ENCODE measurements around the gene CRYBG3.

The CRYBG3 gene

DNA sequence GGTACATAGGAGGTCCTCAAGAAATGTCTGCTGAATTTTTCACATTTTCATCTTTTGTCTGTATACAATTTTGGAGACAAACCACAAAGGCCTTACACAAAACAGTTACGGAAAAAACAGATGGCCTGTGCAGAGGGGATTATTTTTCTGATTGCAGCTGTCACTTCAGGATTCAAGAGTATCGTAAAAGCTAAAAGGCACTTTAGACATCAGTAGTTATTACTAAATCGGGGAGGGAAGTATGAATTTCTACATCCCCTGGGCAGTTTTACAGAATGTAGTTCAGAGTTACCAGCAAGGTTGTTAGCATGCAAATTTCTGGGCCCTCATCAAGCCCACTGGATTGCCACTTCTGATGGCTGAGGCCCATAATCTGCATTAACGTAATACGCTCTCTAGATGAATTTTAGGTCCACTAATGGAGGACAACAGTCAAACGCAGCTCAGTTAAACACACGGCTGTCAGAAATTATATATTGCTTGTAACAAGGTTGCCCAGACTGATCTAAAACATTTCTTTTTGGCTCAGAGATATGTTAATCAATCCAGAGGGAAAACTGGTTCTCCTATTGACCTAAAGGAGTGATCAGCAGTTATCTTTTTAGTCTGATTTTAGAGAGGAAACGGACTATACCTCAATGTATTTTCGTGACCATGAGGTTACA is 149.3 kb downstream of the CRYBG3 start:
- 96% methylated on average over 7 of the region's 9 CpGs for WGBS, 2 experiments (ENCODE audit: insufficient coverage in 2 of 2)
- H3K4me1 ChIP-seq (ENCODE audit: control insufficient read depth, insufficient read depth, low read length, poor library complexity, severe bottlenecking): peaks cover 8% of the 10 kb centered on the region
- peaks cover 13% of the 10 kb centered on the region for H3K36me3 ChIP-seq (ENCODE audit: control insufficient read depth, insufficient read depth, low read length)
- peak overlapping the region; percentile 47 for H3K4me3 ChIP-seq (ENCODE audit: extremely low read depth, insufficient read depth, low read length, poor library complexity, severe bottlenecking)
- H3K9me3 ChIP-seq (ENCODE audit: control insufficient read depth, low read length): no peaks in the 10 kb centered on the region
- no peak overlapping the region for H3K27ac ChIP-seq (ENCODE audit: low read depth, low read length, severe bottlenecking)

- H3K9me3 ChIP-seq (ENCODE audit: control insufficient read depth, low read length): no peaks in the 10 kb centered on the region
- peaks cover 5% of the 10 kb centered on the region for H3K36me3 ChIP-seq (ENCODE audit: control insufficient read depth, insufficient read depth, low read length)
- peak within 1 kb of the TSS; percentile 47 for H3K4me3 ChIP-seq (ENCODE audit: extremely low read depth, insufficient read depth, low read length, poor library complexity, severe bottlenecking)
- WGBS, 2 experiments (ENCODE audit: insufficient coverage in 2 of 2): 1 to 4% methylated on average over 46 to 66 of the region's 82 CpGs
- peaks cover 8% of the 10 kb centered on the region for H3K4me1 ChIP-seq (ENCODE audit: control insufficient read depth, insufficient read depth, low read length, poor library complexity, severe bottlenecking)
- no peak within 1 kb of the TSS for H3K27ac ChIP-seq (ENCODE audit: low read depth, low read length, severe bottlenecking)
These were observed 150.1 kb downstream of the CRYBG3 start, which contains the start of gene RIOX2 for GRCh38 chr3:97971679-97972567. RIOX2 (minus strand) TSS chr3:97972431; CDS start chr3:97967593, 4,838 bp downstream.

GRCh38 chr3:97972976-97973375 is 151.2 kb downstream of the CRYBG3 start:
- Histone ChIP-seq H3K36me3 (ENCODE audit: control insufficient read depth, insufficient read depth, low read length) (no peaks in the 10 kb centered on the region), H3K4me3 (ENCODE audit: extremely low read depth, insufficient read depth, low read length, poor library complexity, severe bottlenecking) (peak overlapping the region; percentile 47), H3K4me1 (ENCODE audit: control insufficient read depth, insufficient read depth, low read length, poor library complexity, severe bottlenecking) (peaks cover 8% of the 10 kb centered on the region), H3K9me3 (ENCODE audit: control insufficient read depth, low read length) (no peaks in the 10 kb centered on the region), H3K27ac (ENCODE audit: low read depth, low read length, severe bottlenecking) (no peak overlapping the region)
- WGBS, 2 experiments (ENCODE audit: insufficient coverage in 2 of 2): 91 to 95% methylated on average over 3 to 9 of the region's 9 CpGs

DNA sequence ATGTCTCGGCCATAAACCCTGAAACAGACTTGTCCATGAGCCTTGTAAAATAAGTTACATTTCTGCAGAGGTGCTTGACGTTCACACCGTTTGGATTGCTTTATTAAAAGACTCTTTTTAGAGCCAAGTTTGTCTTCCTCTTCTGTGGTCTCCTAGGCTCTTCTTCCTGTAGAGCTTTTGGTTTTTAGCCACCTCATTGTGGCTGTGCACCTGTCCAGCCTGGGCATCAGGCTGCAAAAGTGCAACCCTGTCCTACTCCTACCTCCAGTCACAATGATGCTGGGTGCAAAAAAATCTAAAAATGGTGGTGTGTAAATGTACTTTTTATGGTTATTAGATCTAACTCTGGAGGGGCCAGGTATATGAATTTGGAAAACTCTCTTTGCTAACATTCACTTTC is 153.2 kb downstream of the CRYBG3 start:
- no peaks in the 10 kb centered on the region for H3K9me3 ChIP-seq (ENCODE audit: control insufficient read depth, low read length)
- no peaks in the 10 kb centered on the region for H3K36me3 ChIP-seq (ENCODE audit: control insufficient read depth, insufficient read depth, low read length)
- H3K4me1 ChIP-seq (ENCODE audit: control insufficient read depth, insufficient read depth, low read length, poor library complexity, severe bottlenecking): peaks cover 8% of the 10 kb centered on the region
- 89 to 91% methylated on average over 3 of the region's 3 CpGs for WGBS, 2 experiments (ENCODE audit: insufficient coverage in 2 of 2)
- no peak overlapping the region for H3K27ac ChIP-seq (ENCODE audit: low read depth, low read length, severe bottlenecking)
- H3K4me3 ChIP-seq (ENCODE audit: extremely low read depth, insufficient read depth, low read length, poor library complexity, severe bottlenecking): no peak overlapping the region

DNA sequence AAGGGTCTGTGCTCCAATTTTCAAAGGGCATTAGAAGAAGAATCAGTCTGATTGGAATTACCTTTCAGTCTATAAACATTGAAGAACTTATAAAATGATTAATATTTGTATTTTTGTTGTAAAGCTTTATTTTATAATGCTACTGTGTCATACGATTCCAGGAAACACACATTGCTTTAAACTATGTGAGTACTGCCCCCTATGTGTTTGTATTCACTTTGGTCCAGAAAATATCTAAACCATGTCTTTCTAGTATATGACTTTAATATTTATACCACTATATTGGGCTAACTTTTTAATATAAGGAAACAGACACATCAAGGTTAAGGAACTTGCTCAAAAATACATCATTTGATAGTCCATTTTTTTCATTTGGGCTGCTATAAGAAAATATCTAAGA is 153.7 kb downstream of the CRYBG3 start:
- no peaks in the 10 kb centered on the region for H3K36me3 ChIP-seq (ENCODE audit: control insufficient read depth, insufficient read depth, low read length)
- H3K9me3 ChIP-seq (ENCODE audit: control insufficient read depth, low read length): no peaks in the 10 kb centered on the region
- no CpG with 5 or more reads among the region's 1 CpG for WGBS, 2 experiments (ENCODE audit: insufficient coverage in 2 of 2)
- H3K27ac ChIP-seq (ENCODE audit: low read depth, low read length, severe bottlenecking): no peak overlapping the region
- H3K4me3 ChIP-seq (ENCODE audit: extremely low read depth, insufficient read depth, low read length, poor library complexity, severe bottlenecking): no peak overlapping the region
- peaks cover 8% of the 10 kb centered on the region for H3K4me1 ChIP-seq (ENCODE audit: control insufficient read depth, insufficient read depth, low read length, poor library complexity, severe bottlenecking)

DNA sequence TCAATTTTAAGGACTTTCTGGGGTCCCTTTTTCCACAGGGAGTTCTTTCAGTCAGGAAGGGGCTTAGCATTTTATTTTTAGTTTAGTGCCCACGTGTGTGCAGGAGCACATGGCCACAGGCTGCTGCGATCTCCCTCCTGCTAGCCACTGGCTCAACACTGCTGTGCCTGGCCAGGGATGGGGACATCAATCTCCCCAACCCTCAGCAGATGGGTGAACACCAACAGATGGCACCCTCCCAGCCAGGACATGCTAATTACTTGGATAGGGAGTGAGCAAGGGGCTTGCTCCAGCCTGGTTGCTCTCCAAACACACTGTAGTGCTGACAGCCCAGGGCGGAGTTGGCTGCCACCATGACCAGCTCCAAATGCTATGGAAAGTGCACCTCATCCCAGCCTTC is 157.8 kb downstream of the CRYBG3 start:
- Histone ChIP-seq H3K9me3 (ENCODE audit: control insufficient read depth, low read length) (no peaks in the 10 kb centered on the region), H3K4me3 (ENCODE audit: extremely low read depth, insufficient read depth, low read length, poor library complexity, severe bottlenecking) (no peak overlapping the region), H3K27ac (ENCODE audit: low read depth, low read length, severe bottlenecking) (no peak overlapping the region), H3K4me1 (ENCODE audit: control insufficient read depth, insufficient read depth, low read length, poor library complexity, severe bottlenecking) (no peaks in the 10 kb centered on the region), H3K36me3 (ENCODE audit: control insufficient read depth, insufficient read depth, low read length) (no peaks in the 10 kb centered on the region)
- WGBS, 2 experiments (ENCODE audit: insufficient coverage in 2 of 2): 90 to 100% methylated on average over 1 to 2 of the region's 3 CpGs

GRCh38 chr3:97981886-97982285 is 160.1 kb downstream of the CRYBG3 start:
- no peak overlapping the region for H3K27ac ChIP-seq (ENCODE audit: low read depth, low read length, severe bottlenecking)
- WGBS, 2 experiments (ENCODE audit: insufficient coverage in 2 of 2): 82 to 100% methylated on average over 1 to 3 of the region's 3 CpGs

GRCh38 chr3:97983933-97984491 is 162.2 kb downstream of the CRYBG3 start:
- 50 to 80% methylated on average over 1 to 2 of the region's 2 CpGs for WGBS, 2 experiments (ENCODE audit: insufficient coverage in 2 of 2)
- no peak overlapping the region for H3K4me3 ChIP-seq (ENCODE audit: extremely low read depth, insufficient read depth, low read length, poor library complexity, severe bottlenecking)
- H3K36me3 ChIP-seq (ENCODE audit: control insufficient read depth, insufficient read depth, low read length): no peaks in the 10 kb centered on the region
- H3K27ac ChIP-seq (ENCODE audit: low read depth, low read length, severe bottlenecking): no peak overlapping the region
- no peaks in the 10 kb centered on the region for H3K9me3 ChIP-seq (ENCODE audit: control insufficient read depth, low read length)
- no peaks in the 10 kb centered on the region for H3K4me1 ChIP-seq (ENCODE audit: control insufficient read depth, insufficient read depth, low read length, poor library complexity, severe bottlenecking)

More at GRCh38 chr3:97981886-97982285, 160.1 kb downstream of the CRYBG3 start:
- Histone ChIP-seq H3K9me3 (ENCODE audit: control insufficient read depth, low read length) (no peaks in the 10 kb centered on the region), H3K4me3 (ENCODE audit: extremely low read depth, insufficient read depth, low read length, poor library complexity, severe bottlenecking) (no peak overlapping the region), H3K4me1 (ENCODE audit: control insufficient read depth, insufficient read depth, low read length, poor library complexity, severe bottlenecking) (no peaks in the 10 kb centered on the region), H3K36me3 (ENCODE audit: control insufficient read depth, insufficient read depth, low read length) (no peaks in the 10 kb centered on the region)

DNA sequence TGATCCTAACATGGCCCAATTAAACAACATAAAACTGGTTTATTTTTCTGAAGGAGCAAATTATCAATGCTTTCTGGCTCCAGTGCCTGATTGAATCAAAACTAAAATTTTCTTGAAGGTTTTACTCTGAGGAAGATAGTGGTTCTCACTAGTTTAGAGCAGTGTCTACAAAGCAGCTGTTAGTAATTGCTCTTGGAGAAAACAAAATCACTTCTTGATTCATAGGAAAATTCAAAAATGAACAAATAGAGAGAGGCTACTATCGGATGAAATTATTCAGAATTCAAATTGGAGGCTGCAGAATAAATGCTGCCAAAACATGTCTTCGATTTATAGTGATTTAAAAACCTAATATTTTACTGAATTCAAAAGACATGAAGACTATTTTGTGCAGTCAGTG is 165.5 kb downstream of the CRYBG3 start:
- WGBS, 2 experiments (ENCODE audit: insufficient coverage in 2 of 2): no CpG with 5 or more reads among the region's 2 CpGs

DNA sequence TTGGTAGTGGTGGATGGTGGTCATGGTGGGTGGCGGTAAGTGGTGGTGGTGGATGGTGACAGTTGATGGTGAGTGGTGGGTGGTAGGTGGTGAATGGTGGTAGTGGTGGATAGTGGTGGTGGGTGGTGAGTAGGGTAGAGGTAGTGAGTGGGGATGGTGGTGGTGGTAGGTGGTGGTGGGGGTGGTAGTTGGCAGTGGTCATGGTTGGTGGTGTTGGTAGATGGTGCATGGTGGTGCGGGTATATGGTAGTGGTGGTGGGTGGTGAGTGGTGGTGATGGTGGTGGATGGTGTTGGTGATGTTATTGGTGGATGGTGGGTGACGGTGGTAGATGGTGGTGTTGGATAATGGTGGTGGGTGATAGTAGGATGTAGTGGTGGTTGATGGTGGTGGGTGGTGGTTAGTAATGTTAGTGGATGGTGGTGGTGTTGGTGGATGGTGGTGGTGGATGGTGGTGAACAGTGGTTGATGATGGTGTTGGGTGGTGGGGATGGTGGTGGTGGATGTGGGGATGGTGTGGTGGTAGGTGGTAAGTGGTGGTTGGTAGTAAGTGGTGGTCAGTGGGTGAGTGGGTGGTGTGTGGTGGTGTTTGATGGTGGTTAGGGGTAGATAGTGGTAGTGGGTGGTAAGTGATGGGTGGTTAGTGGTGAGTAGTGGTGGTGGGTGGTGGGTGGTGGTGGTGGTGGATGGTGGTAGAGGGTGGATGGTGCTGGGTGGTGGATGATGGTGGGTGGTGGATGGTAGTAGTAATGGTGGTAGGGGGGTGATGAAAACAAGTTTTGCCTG is 167.2 kb downstream of the CRYBG3 start:
- Histone ChIP-seq H3K4me1 (ENCODE audit: control insufficient read depth, insufficient read depth, low read length, poor library complexity, severe bottlenecking) (no peaks in the 10 kb centered on the region), H3K4me3 (ENCODE audit: extremely low read depth, insufficient read depth, low read length, poor library complexity, severe bottlenecking) (no peak overlapping the region)
- WGBS, 2 experiments (ENCODE audit: insufficient coverage in 2 of 2): 93 to 98% methylated on average over 3 of the region's 3 CpGs

More for the DNA sequence above, 165.5 kb downstream of the CRYBG3 start:
- Histone ChIP-seq H3K4me1 (ENCODE audit: control insufficient read depth, insufficient read depth, low read length, poor library complexity, severe bottlenecking) (no peaks in the 10 kb centered on the region), H3K36me3 (ENCODE audit: control insufficient read depth, insufficient read depth, low read length) (no peaks in the 10 kb centered on the region), H3K27ac (ENCODE audit: low read depth, low read length, severe bottlenecking) (no peak overlapping the region), H3K9me3 (ENCODE audit: control insufficient read depth, low read length) (no peaks in the 10 kb centered on the region), H3K4me3 (ENCODE audit: extremely low read depth, insufficient read depth, low read length, poor library complexity, severe bottlenecking) (no peak overlapping the region)

More for the DNA sequence above, 167.2 kb downstream of the CRYBG3 start:
- no peak overlapping the region for H3K27ac ChIP-seq (ENCODE audit: low read depth, low read length, severe bottlenecking)
- H3K36me3 ChIP-seq (ENCODE audit: control insufficient read depth, insufficient read depth, low read length): no peaks in the 10 kb centered on the region
- no peaks in the 10 kb centered on the region for H3K9me3 ChIP-seq (ENCODE audit: control insufficient read depth, low read length)
